K562 (cell line): ENCODE data around the gene AHCYL1. TPM values are rescaled to one million over a fixed set of nuclear protein-coding genes. Genes with fewer than 3 reads are reported as not detected.
A peak's percentile ranks its signal among the peaks of the same experiment; 100 is the strongest.

Experiments
- ATAC-seq: fragments of 200-7000 bp; cut with Tn5 transposase; 3 replicates; pipeline ENCODE4 v1.9.1; 2020; ENCODE audit warnings: moderate library complexity
- BruUV-seq: library from RNA; stranded (reverse); fragments of 400-500 nt; replicated peaks from 2 replicates; lab custom pipeline; 2021; lab: Mats Ljungman, UMichigan
- CTCF ChIA-PET: fragments of 300-600 bp; formaldehyde crosslinking; extraction: SDS; loops from one replicate; lab custom pipeline; 2021; ENCODE audit warnings: low intra/inter-chr PET ratio; lab: Yijun Ruan, JAX
- POLR2A ChIA-PET: fragments of 300-600, 350-650 bp; sonication (Branson Sonifier 250); formaldehyde crosslinking; extraction: SDS; loops from one replicate; lab custom pipeline; 2021; ENCODE audit warnings: antibody characterized with exemption, inconsistent platforms; lab: Yijun Ruan, JAX
- DNase-seq, 4 experiments: peaks; one replicate each; pipeline versions ENCODE4 v3.0.0 to v3.0.0-alpha.2; 2011 to 2018; ENCODE audit warnings: low spot score in 3 of 4, mixed read lengths in 3 of 4; ENCODE audit errors: extremely low read depth in 1 of 4
- FAIRE-seq: peaks from 2 replicates; lab custom pipeline; 2011; peaks lifted over from hg19 to GRCh38; lab: Jason Lieb, UNC
- H2AFZ ChIP-seq: 2 replicates; pipeline ENCODE4 v1.6.0; 2011; ENCODE audit warnings: low read depth, low read length, control low read depth, inconsistent platforms
- H3K27ac ChIP-seq: fragments of 200-600 bp; 3 replicates; pipeline ENCODE4 v1.8.0; 2011; ENCODE audit warnings: low read depth, mild to moderate bottlenecking, control low read depth, inconsistent platforms, low read length, moderate library complexity, mixed read lengths; ENCODE audit errors: extremely low read depth
- H3K27me3 ChIP-seq, 2 experiments: fragments of 300-600 bp in 1 of 2; 2 replicates in 1 of 2; 3 replicates in 1 of 2; pipeline versions ENCODE4 v1.6.0 to v1.8.0; 2011; ENCODE audit warnings: inconsistent platforms in 2 of 2, low read length in 2 of 2, mild to moderate bottlenecking in 1 of 2, mixed read lengths in 1 of 2, moderate library complexity in 1 of 2; ENCODE audit not compliant: control insufficient read depth in 2 of 2, insufficient read depth in 2 of 2
- H3K36me3 ChIP-seq: fragments of 300-600 bp; 3 replicates; pipeline ENCODE4 v1.8.0; 2011; ENCODE audit warnings: mild to moderate bottlenecking, low read length, inconsistent platforms; ENCODE audit not compliant: control insufficient read depth, insufficient read depth
- H3K4me1 ChIP-seq, 2 experiments: fragments of 200-600 bp in 1 of 2; replicated peaks in 1 of 2; 2 replicates in 1 of 2; 3 replicates in 1 of 2; pipeline versions ENCODE4 v1.5.1 to v1.8.0; 2011; ENCODE audit warnings: inconsistent platforms in 2 of 2, low read length in 2 of 2, mild to moderate bottlenecking in 1 of 2, mixed read lengths in 1 of 2, moderate library complexity in 1 of 2; ENCODE audit not compliant: control insufficient read depth in 2 of 2, insufficient read depth in 2 of 2
- H3K4me2 ChIP-seq: 2 replicates; pipeline ENCODE4 v1.6.1; 2011; ENCODE audit warnings: low read length, control low read depth, inconsistent platforms, mixed read lengths; ENCODE audit not compliant: insufficient read depth
- H3K4me3 ChIP-seq: fragments of 200-600 bp; sonication (generic), shearing (Covaris generic); 2 replicates; pipeline ENCODE4 v1.5.1; 2016; ENCODE audit warnings: control low read depth, inconsistent platforms
- H3K79me2 ChIP-seq: fragments of 200-600 bp; 3 replicates; pipeline ENCODE4 v1.8.0; 2011; ENCODE audit warnings: low read length, inconsistent platforms; ENCODE audit not compliant: control insufficient read depth, insufficient read depth
- H3K9ac ChIP-seq, 2 experiments: 2 replicates each; pipeline versions ENCODE4 v1.6.0 to v1.6.1; 2011; ENCODE audit warnings: low read depth in 2 of 2, low read length in 2 of 2, control low read depth in 1 of 2, inconsistent platforms in 1 of 2, mild to moderate bottlenecking in 1 of 2, mixed read lengths in 1 of 2; ENCODE audit not compliant: insufficient read depth in 1 of 2
- H3K9me1 ChIP-seq: one replicate; pipeline ENCODE4 v1.6.0; 2011; ENCODE audit warnings: inconsistent platforms, mild to moderate bottlenecking, low read length, moderate library complexity; ENCODE audit not compliant: control insufficient read depth, insufficient read depth
- H3K9me3 ChIP-seq: replicated peaks from 2 replicates; pipeline ENCODE4 v1.5.1; 2011; ENCODE audit warnings: low read depth, low read length, inconsistent platforms; ENCODE audit not compliant: control insufficient read depth, insufficient read depth
- H4K20me1 ChIP-seq: replicated peaks from 2 replicates; pipeline ENCODE4 v1.6.1; 2011; ENCODE audit warnings: low read length, inconsistent platforms, mixed read lengths; ENCODE audit not compliant: control insufficient read depth, insufficient read depth
- BCL6 ChIP-seq: fragments of 250-450 bp; sonication (Bioruptor Pico); IDR thresholded peaks from 2 replicates; pipeline ENCODE4 v1.4.0; 2020
- CBX2 ChIP-seq: fragments of 200-600 bp; sonication (generic); IDR thresholded peaks from one replicate; pipeline ENCODE4 v1.6.1; 2012; ENCODE audit warnings: mild to moderate bottlenecking, low read length, inconsistent platforms; ENCODE audit not compliant: insufficient read depth, poor library complexity, severe bottlenecking
- CBX3 ChIP-seq, 2 experiments: IDR thresholded peaks; 1 replicate in 1 of 2; 2 replicates in 1 of 2; pipeline ENCODE4 v1.6.1; 2012; ENCODE audit warnings: inconsistent platforms in 2 of 2, low read length in 2 of 2, borderline replicate concordance in 1 of 2, control low read depth in 1 of 2
- DPF2 ChIP-seq: fragments of 450-650 bp; IDR thresholded peaks from 2 replicates; pipeline ENCODE4 v1.6.1; 2016
- FOXM1 ChIP-seq, 2 experiments: fragments of 450-650 bp in 1 of 2; sonication (generic) in 1 of 2; formaldehyde crosslinking in 1 of 2; IDR thresholded peaks; 2 replicates each; pipeline versions ENCODE4 v1.6.1 to v1.9.0; 2017 to 2022; ENCODE audit warnings: low read depth in 2 of 2, mild to moderate bottlenecking in 2 of 2, missing genetic modification reagents in 1 of 2, moderate library complexity in 1 of 2
- GABPA ChIP-seq: fragments of 200-800 bp; sonication (Bioruptor generic); conservative IDR thresholded peaks from 2 replicates; pipeline ENCODE4 v1.6.1; 2016; ENCODE audit warnings: low read depth, missing genetic modification characterization, missing compliant biosample characterization
- HSF4 ChIP-seq: fragments of 250-450 bp; sonication (Bioruptor Pico); IDR thresholded peaks from 2 replicates; pipeline ENCODE4 v2.1.2; 2022; ENCODE audit warnings: mild to moderate bottlenecking, moderate library complexity, borderline replicate concordance
- RFX7 ChIP-seq: fragments of 250-450 bp; sonication (Bioruptor Pico); IDR thresholded peaks from 2 replicates; pipeline ENCODE4 v1.5.1; 2021; ENCODE audit warnings: mild to moderate bottlenecking
- TRIM24 ChIP-seq, 2 experiments: fragments of 450-650 bp; IDR thresholded peaks; 2 replicates each; pipeline ENCODE4 v1.6.1; 2016
- U2AF1 ChIP-seq: fragments of 200-400 bp; formaldehyde crosslinking; optimal IDR thresholded peaks from 2 replicates; pipeline ENCODE3; 2017; ENCODE audit warnings: mild to moderate bottlenecking, low read depth, low read length, moderate library complexity
- ZNF133 ChIP-seq: fragments of 250-450 bp; sonication (Bioruptor Pico); IDR thresholded peaks from 2 replicates; pipeline ENCODE4 v1.4.0; 2020; ENCODE audit warnings: mild to moderate bottlenecking
- ZNF184 ChIP-seq: sonication (generic); formaldehyde crosslinking; IDR thresholded peaks from 2 replicates; pipeline ENCODE4 v1.5.0; 2020; ENCODE audit warnings: missing genetic modification reagents
- ZNF212 ChIP-seq: fragments of 450-650 bp; formaldehyde crosslinking; IDR thresholded peaks from 2 replicates; pipeline ENCODE4 v1.4.0; 2020; ENCODE audit warnings: mild to moderate bottlenecking
- ZNF232 ChIP-seq: sonication (generic); formaldehyde crosslinking; IDR thresholded peaks from 2 replicates; pipeline ENCODE4 v1.8.0; 2022; ENCODE audit warnings: mild to moderate bottlenecking, missing genetic modification reagents
- ZNF695 ChIP-seq: fragments of 450-650 bp; formaldehyde crosslinking; IDR thresholded peaks from 2 replicates; pipeline ENCODE4 v1.4.0; 2020; ENCODE audit warnings: mild to moderate bottlenecking, moderate library complexity
- ZNF707 ChIP-seq: fragments of 250-450 bp; sonication (Bioruptor Pico); conservative IDR thresholded peaks from 2 replicates; pipeline ENCODE4 v1.8.0; 2022; ENCODE audit warnings: inconsistent platforms, mild to moderate bottlenecking, moderate library complexity
- WGBS: fragments of 100-300 bp; shearing (Covaris generic); methylation state at CpG from one replicate; pipeline ENCODE4 v1.1.6; 2016; ENCODE audit warnings: low coverage, mixed read lengths; ENCODE audit not compliant: insufficient coverage; ENCODE audit errors: missing lambda C conversion rate; 5-methylcytosine and 5-hydroxymethylcytosine counted together
- in situ Hi-C: fragments of 300-500 bp; cut with MboI; formaldehyde crosslinking; loops from 4 replicates; pipeline ENCODE4 v1.15.0; 2018; ENCODE audit warnings: inconsistent platforms, mixed read lengths
- intact Hi-C: fragments of 100-400 bp; cut with micrococcal nuclease; formaldehyde crosslinking; loops from 2 replicates; pipeline ENCODE4 v1.14.2; 2022
- polyA plus RNA-seq, 8 experiments: library from polyadenylated mRNA; depleted of rRNA in 4 of 8; stranded (reverse) in 5 of 8; unstranded in 3 of 8; fragments of >200 nt; fragmentation: Nextera tagmentation in 2 of 8; fragmentation: Illumina TruSeq in 1 of 8; extraction: Ambion mirVana in 2 of 8; extraction: Trizol in 1 of 8; gene quantifications; 2 replicates each; pipeline versions ENCODE4 v1.2.1 to v1.2.3, GENCODE V29; 2011 to 2014; ENCODE audit warnings: inconsistent platforms in 1 of 8, missing spikeins in 1 of 8
- total RNA-seq, 7 experiments: library from RNA; depleted of rRNA in 6 of 7; stranded (reverse); fragments of >200 nt in 6 of 7; fragmentation: Illumina TruSeq in 2 of 7; extraction: Trizol in 2 of 7; gene quantifications; 2 replicates each; pipeline versions ENCODE4 v1.2.1 to v1.2.3, GENCODE V29; 2011 to 2021; ENCODE audit warnings: low replicate concordance in 1 of 7
- TF ChIP-seq, protein P1 (sequence below), 2 experiments: fragments of 250-450 bp in 1 of 2; fragments of 450-650 bp in 1 of 2; sonication (Bioruptor Pico) in 1 of 2; IDR thresholded peaks; 2 replicates each; pipeline versions ENCODE4 v1.6.1 to v1.8.0; 2016 to 2021; ENCODE audit warnings: mild to moderate bottlenecking in 2 of 2, moderate library complexity in 2 of 2, missing compliant biosample characterization in 1 of 2, missing genetic modification characterization in 1 of 2
- TF ChIP-seq, protein P2 (sequence below): sonication (generic); formaldehyde crosslinking; IDR thresholded peaks from 2 replicates; pipeline ENCODE4 v1.8.1; 2023; ENCODE audit warnings: mild to moderate bottlenecking, missing genetic modification reagents

AHCYL1 gene
- total and polyA plus RNA-seq, 9 of the 15 experiments (the other 6 are each of a cell fraction or from before 2014, with no cell fraction given), result 27.3 to 118 (median 44.5) TPM

DNA sequence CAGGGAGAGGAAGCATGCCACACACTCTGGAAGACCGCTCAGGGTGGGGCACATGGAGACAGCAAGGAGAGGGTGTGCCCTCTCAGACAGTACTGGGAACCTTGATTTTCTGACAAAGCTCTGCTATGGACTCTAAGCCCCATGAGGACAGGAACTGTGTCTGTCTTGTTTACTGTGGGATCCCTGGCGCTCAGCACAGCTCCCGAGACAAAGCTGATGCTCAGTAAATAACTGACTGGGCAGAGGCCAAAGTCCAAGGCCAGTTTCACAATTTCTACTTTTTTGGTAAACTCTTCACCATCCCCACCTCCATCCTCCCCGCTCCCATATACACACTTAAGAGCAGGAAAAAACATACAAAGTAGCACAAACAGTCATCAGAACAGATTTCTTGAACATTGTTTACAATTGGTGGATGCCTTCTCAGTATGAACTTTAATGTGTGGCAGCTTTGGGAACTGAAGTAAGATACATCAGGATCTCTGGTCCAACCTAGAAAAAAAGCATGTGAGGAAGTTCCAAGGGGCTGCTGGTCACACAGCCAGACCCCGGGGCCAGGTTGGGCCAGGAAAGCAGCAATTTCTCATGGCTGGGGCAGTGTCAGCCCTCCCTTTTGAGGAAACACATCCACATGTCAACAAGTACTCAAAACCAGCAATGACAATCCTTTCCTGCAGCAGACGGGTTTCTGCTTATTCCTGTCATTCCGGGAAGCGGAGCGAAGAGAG is 5.6 kb upstream of the AHCYL1 start:
- FAIRE-seq (no peak), DNase-seq (no peak), ATAC-seq (0 out of 3 replicates have a peak, but pooled peaks have one; percentile 9)
- Histone ChIP-seq H3K9me1 (no peaks in the 10 kb centered on the region), H3K4me3 (no peak overlapping the region), H4K20me1 (no peaks in the 10 kb centered on the region), H3K4me2 (peak overlapping the region; percentile 64; the same call in 1 of the 2 replicates), H3K9ac (no peak overlapping the region; a peak in 1 of 4 replicates), H3K9me3 (0 out of 2 replicates have a peak, but pooled peaks cover 3% of the 10 kb centered on the region), H3K27me3 (no peaks in the 10 kb centered on the region), H3K27ac (peak overlapping the region; percentile 33; the same call in 2 of the 3 replicates), H3K79me2 (no peaks in the 10 kb centered on the region), H3K4me1 (peaks cover 21 to 29% of the 10 kb centered on the region in 2 experiments), H3K36me3 (no peaks in the 10 kb centered on the region), H2AFZ (peak overlapping the region; percentile 62)
- ChIA-PET POLR2A (interaction anchor here (0.8 to 2.1 kb wide), 8 partner anchors 9 to 359 kb away, joined by 3 to 10 read pairs (median 4); partner anchors contain the start of genes AMPD2 and STRIP1), CTCF (interaction anchor here (6.8 kb wide), 1 partner anchor 202 kb away, joined by 202 read pairs; no protein-coding TSS in a partner anchor)
- BruUV-seq, result no TSS peak
- WGBS, result 65% methylated on average over 9 of the region's 9 CpGs
- intact Hi-C loops, result no loop called here
- in situ Hi-C loops, result no loop called here
- TF ChIP-seq BCL6, result no peak
- no peak for TF ChIP-seq RFX7 (CRISPR knock-in tag)
- no peak for TF ChIP-seq FOXM1 (IDR thresholded peaks at IDR 0.05; ENCODE audit: low read depth)
- TF ChIP-seq FOXM1 (CRISPR knock-in tag; IDR thresholded peaks at IDR 0.05; ENCODE audit: low read depth), result no peak
- TF ChIP-seq ZNF707 (CRISPR knock-in tag), result no peak
- TF ChIP-seq DPF2, result no peak
- no peak for TF ChIP-seq ZNF695 (CRISPR knock-in tag)
- no peak for TF ChIP-seq ZNF133 (CRISPR knock-in tag)
- no peak for TF ChIP-seq ZNF212 (CRISPR knock-in tag)
- TF ChIP-seq, protein P1, sequence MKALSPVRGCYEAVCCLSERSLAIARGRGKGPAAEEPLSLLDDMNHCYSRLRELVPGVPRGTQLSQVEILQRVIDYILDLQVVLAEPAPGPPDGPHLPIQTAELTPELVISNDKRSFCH (CRISPR knock-in tag; IDR thresholded peaks at IDR 0.05), result 0 out of 2 replicates have a peak, but pooled peaks have one; percentile 1
- TF ChIP-seq, protein P1 (tag; IDR thresholded peaks at IDR 0.05), result no peak
- TF ChIP-seq ZNF184 (CRISPR knock-in tag), result no peak
- peak; percentile 22 to 39; a peak in 1 of 4 replicates for TF ChIP-seq TRIM24 (IDR thresholded peaks at IDR 0.05)
- TF ChIP-seq U2AF1, result no peak
- TF ChIP-seq CBX2, result no peak
- no peak for TF ChIP-seq ZNF232
- TF ChIP-seq, protein P2, sequence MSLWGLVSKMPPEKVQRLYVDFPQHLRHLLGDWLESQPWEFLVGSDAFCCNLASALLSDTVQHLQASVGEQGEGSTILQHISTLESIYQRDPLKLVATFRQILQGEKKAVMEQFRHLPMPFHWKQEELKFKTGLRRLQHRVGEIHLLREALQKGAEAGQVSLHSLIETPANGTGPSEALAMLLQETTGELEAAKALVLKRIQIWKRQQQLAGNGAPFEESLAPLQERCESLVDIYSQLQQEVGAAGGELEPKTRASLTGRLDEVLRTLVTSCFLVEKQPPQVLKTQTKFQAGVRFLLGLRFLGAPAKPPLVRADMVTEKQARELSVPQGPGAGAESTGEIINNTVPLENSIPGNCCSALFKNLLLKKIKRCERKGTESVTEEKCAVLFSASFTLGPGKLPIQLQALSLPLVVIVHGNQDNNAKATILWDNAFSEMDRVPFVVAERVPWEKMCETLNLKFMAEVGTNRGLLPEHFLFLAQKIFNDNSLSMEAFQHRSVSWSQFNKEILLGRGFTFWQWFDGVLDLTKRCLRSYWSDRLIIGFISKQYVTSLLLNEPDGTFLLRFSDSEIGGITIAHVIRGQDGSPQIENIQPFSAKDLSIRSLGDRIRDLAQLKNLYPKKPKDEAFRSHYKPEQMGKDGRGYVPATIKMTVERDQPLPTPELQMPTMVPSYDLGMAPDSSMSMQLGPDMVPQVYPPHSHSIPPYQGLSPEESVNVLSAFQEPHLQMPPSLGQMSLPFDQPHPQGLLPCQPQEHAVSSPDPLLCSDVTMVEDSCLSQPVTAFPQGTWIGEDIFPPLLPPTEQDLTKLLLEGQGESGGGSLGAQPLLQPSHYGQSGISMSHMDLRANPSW (CRISPR knock-in tag), result no peak
- peak in 1 of 2 experiments; percentile 24; a peak in 1 of 3 replicates for TF ChIP-seq CBX3 (IDR thresholded peaks at IDR 0.05; ENCODE audit: borderline replicate concordance in 1 of 2, low read length in 2 of 2)
- no peak for TF ChIP-seq GABPA (tag)
- TF ChIP-seq HSF4 (CRISPR knock-in tag), result no peak
